Prostate gland (tissue), 2 donors: ENCODE results near the gene DPYSL3.

ENCODE experiments used
- CTCF ChIP-seq, 4 experiments: fragments of 200-600 bp in 2 of 4; fragments of 450-650 bp in 2 of 4; sonication (generic) in 2 of 4; IDR thresholded peaks; 1 replicate in 3 of 4; 2 replicates in 1 of 4; pipeline ENCODE4 v1.5.1; 2016 to 2019; ENCODE audit warnings: antibody characterized with exemption in 4 of 4, mild to moderate bottlenecking in 2 of 4, moderate library complexity in 2 of 4
- POLR2A ChIP-seq: fragments of 450-650 bp; IDR thresholded peaks from one replicate; pipeline ENCODE4 v1.6.1; 2016; ENCODE audit warnings: antibody characterized with exemption, mild to moderate bottlenecking

- TF ChIP-seq CTCF (IDR thresholded peaks at IDR 0.05) (no peak), POLR2A (no peak)
Measured at GRCh38 chr5:147522435-147522834, 12.6 kb upstream of the DPYSL3 start.
